ENCODE measurements around the gene SENP5. TPM values are rescaled to one million over a fixed set of nuclear protein-coding genes. Genes with fewer than 3 reads are reported as not detected.
"Not testable (repeated sequence)": the region's sequence is repeated elsewhere in the genome, so short reads cannot be mapped to it uniquely, and the experiment has no call there.

SENP5 gene
- total and polyA plus RNA-seq, 2 of the 8 experiments (the other 6 are each of a cell fraction or from before 2014, with no cell fraction given) = 6.7 to 27.3 TPM

GRCh38 chr3:196829651-196830050, 38.1 kb upstream of the SENP5 start:
- H3K23me2 ChIP-seq (ENCODE audit: low read depth, low read length); H3K4ac ChIP-seq (replicated peaks; ENCODE audit: insufficient read length, low read depth, low read length); POLR2A ChIA-PET (ENCODE audit: partially characterized antibody); H3K23ac ChIP-seq (ENCODE audit: insufficient read length); H3K79me2 ChIP-seq (ENCODE audit: control insufficient read depth in 1 of 2, insufficient read depth in 2 of 2, low read length in 2 of 2); H4K8ac ChIP-seq (ENCODE audit: extremely low read depth, insufficient read depth, low read length); H3K4me3 ChIP-seq (ENCODE audit: extremely low read depth in 1 of 4, insufficient read depth in 2 of 4, low read depth in 3 of 4, low read length in 4 of 4); H2BK5ac ChIP-seq (ENCODE audit: low read depth, low read length); DNase-seq (ENCODE audit: low read depth in 1 of 2, low spot score in 2 of 2); H3K27ac ChIP-seq (ENCODE audit: low read depth, low read length); H2BK12ac ChIP-seq (ENCODE audit: low read depth, low read length); H3K18ac ChIP-seq (ENCODE audit: extremely low read depth, low read length); H2BK15ac ChIP-seq (ENCODE audit: low read length); H2BK120ac ChIP-seq (replicated peaks; ENCODE audit: low read depth, low read length); H3K9ac ChIP-seq (replicated peaks in 1 of 4; ENCODE audit: extremely low read depth in 1 of 4, low read depth in 3 of 4, low read length in 3 of 4); H3K4me1 ChIP-seq (replicated peaks in 1 of 4; ENCODE audit: control insufficient read depth in 3 of 4, insufficient read depth in 4 of 4, low read length in 3 of 4); H3K79me1 ChIP-seq (ENCODE audit: low read depth, low read length); H2AK5ac ChIP-seq (ENCODE audit: low read depth, low read length); H3K56ac ChIP-seq (replicated peaks; ENCODE audit: insufficient read length, low read depth, low read length); H4K91ac ChIP-seq (replicated peaks; ENCODE audit: insufficient read length, low read length); H3K27me3 ChIP-seq (replicated peaks in 1 of 4; ENCODE audit: control insufficient read depth in 3 of 4, extremely low read depth in 1 of 4, insufficient read depth in 3 of 4, low read length in 3 of 4); H3K4me2 ChIP-seq (ENCODE audit: insufficient read depth in 1 of 2, low read depth in 2 of 2, low read length in 2 of 2); H2BK20ac ChIP-seq (ENCODE audit: low read length); H2AFZ ChIP-seq (ENCODE audit: low read length); H4K5ac ChIP-seq (ENCODE audit: insufficient read length, low read depth, low read length); H4K20me1 ChIP-seq (replicated peaks in 1 of 2; ENCODE audit: control insufficient read depth in 1 of 2, insufficient read depth in 2 of 2, low read length in 2 of 2); H3K14ac ChIP-seq (ENCODE audit: insufficient read length); H3K9me3 ChIP-seq (ENCODE audit: insufficient read depth in 2 of 2, low read depth in 1 of 2, low read length in 1 of 2): not testable (repeated sequence)
- H3K36me3 ChIP-seq (ENCODE audit: control insufficient read depth in 2 of 4, insufficient read depth in 4 of 4, low read length in 3 of 4) = peaks cover 0 to 36% (median 10%) of the 10 kb centered on the region in 4 experiments; a peak in 7 of 8 replicates
- FAIRE-seq = peak; percentile 39
- WGBS, 2 experiments (ENCODE audit: extremely low coverage in 1 of 2, insufficient coverage in 1 of 2, insufficient read length in 1 of 2, insufficient replicate concordance in 2 of 2, low coverage in 1 of 2, low lambda C conversion rate in 2 of 2, missing lambda C conversion rate in 1 of 2) = 92 to 100% methylated on average over 2 to 3 of the region's 3 CpGs
- CTCF ChIA-PET (ENCODE audit: partially characterized antibody) = interaction anchor here (0.6 kb wide), 1 partner anchor 134 kb away, joined by 3 read pairs; no protein-coding TSS in a partner anchor
